Measurements from ENCODE around the gene SRSF3.

DNA sequence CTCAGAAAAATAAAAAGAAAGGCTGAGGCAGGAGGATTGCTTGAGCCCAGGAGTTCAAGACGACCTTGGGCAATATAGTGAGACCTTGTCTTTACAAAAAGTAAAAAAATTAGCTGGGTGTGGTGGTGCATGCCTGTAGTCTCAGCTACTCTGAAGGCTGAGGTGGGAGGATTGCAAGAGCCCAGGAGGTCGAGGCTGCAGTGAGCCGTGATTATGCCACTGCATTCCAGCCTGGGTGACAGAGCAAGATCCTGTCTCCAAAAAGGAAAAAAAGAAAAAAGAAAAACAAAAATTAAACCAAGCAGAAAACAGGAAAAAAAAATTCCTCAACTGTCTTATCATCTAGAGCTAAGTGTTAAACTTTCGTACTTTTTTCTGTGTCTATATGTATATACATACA is 12.4 kb upstream of the SRSF3 start:
- no peak for TF ChIP-seq FOXM1 (IDR thresholded peaks at IDR 0.05; ENCODE audit: borderline replicate concordance)
- TF ChIP-seq SUZ12 (IDR thresholded peaks at IDR 0.05), result no peak
- no peak for TF ChIP-seq SP1 (IDR thresholded peaks at IDR 0.05)
- no peak for TF ChIP-seq NFRKB (IDR thresholded peaks at IDR 0.05)
- no peak for TF ChIP-seq HDGF (IDR thresholded peaks at IDR 0.05; ENCODE audit: borderline replicate concordance)
- TF ChIP-seq CTBP1 (IDR thresholded peaks at IDR 0.05; ENCODE audit: borderline replicate concordance), result no peak
- no peak for TF ChIP-seq FOXA1 (IDR thresholded peaks at IDR 0.05)
- no peak for TF ChIP-seq BHLHE40 (IDR thresholded peaks at IDR 0.05; ENCODE audit: borderline replicate concordance)
- TF ChIP-seq ZNF384 (IDR thresholded peaks at IDR 0.05), result no peak
- TF ChIP-seq TARDBP (IDR thresholded peaks at IDR 0.05), result no peak
- no peak for TF ChIP-seq LEF1 (IDR thresholded peaks at IDR 0.05; ENCODE audit: borderline replicate concordance)
- TF ChIP-seq, protein P1, sequence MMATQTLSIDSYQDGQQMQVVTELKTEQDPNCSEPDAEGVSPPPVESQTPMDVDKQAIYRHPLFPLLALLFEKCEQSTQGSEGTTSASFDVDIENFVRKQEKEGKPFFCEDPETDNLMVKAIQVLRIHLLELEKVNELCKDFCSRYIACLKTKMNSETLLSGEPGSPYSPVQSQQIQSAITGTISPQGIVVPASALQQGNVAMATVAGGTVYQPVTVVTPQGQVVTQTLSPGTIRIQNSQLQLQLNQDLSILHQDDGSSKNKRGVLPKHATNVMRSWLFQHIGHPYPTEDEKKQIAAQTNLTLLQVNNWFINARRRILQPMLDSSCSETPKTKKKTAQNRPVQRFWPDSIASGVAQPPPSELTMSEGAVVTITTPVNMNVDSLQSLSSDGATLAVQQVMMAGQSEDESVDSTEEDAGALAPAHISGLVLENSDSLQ (IDR thresholded peaks at IDR 0.05), result no peak
- TF ChIP-seq ARNT (IDR thresholded peaks at IDR 0.05), result no peak
